Measurements from ENCODE around the gene RNF115. TPM values are rescaled to one million over a fixed set of nuclear protein-coding genes. Genes with fewer than 3 reads are reported as not detected.
"Not testable (repeated sequence)": the region's sequence is repeated elsewhere in the genome, so short reads cannot be mapped to it uniquely, and the experiment has no call there.

Gene RNF115
- total RNA-seq, 4 donors from 2014 or later: 7.1 to 22.3 (median 12.2) TPM

DNA sequence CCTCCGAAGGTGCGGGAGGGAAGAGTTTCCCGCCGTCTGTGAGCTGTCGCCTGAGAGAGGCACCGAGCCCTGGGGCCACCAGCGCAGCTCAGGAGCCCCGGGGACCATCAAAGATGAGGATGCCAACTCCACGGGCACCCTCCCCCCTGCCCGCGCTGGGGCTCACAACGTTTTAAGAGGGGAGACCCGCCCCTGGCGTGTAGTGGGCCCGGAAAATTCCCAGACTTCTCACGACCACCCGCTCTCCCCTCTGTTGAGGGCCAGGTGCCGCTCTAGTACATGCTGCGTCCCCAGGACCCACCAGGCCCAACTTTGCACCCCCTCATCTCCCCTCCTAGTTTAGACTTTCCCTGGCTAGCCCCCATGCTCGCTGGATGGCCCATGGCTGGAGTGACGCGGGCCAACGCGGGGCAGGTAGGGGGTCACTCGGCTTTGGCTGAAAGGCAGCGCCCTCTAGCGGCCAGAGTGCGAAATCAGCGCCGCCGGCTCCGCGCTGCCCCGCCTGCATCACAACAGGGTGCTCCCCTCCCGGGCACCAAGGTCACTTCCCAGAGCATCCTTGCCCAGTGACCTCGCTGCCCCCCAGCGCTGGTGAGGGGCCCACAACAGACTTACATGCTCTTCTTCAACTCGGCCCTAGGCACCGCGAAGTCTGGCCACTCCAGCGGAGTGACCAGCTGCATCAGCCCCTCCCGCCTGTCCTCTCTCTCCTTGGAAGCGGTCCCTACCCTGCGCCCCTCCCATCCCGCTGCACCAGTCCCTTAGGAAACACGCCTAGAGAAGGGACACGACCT, 102.8 kb downstream of the RNF115 start:
- peaks cover 5% of the 10 kb centered on the region for H3K27me3 ChIP-seq
- TF ChIP-seq, protein P1, sequence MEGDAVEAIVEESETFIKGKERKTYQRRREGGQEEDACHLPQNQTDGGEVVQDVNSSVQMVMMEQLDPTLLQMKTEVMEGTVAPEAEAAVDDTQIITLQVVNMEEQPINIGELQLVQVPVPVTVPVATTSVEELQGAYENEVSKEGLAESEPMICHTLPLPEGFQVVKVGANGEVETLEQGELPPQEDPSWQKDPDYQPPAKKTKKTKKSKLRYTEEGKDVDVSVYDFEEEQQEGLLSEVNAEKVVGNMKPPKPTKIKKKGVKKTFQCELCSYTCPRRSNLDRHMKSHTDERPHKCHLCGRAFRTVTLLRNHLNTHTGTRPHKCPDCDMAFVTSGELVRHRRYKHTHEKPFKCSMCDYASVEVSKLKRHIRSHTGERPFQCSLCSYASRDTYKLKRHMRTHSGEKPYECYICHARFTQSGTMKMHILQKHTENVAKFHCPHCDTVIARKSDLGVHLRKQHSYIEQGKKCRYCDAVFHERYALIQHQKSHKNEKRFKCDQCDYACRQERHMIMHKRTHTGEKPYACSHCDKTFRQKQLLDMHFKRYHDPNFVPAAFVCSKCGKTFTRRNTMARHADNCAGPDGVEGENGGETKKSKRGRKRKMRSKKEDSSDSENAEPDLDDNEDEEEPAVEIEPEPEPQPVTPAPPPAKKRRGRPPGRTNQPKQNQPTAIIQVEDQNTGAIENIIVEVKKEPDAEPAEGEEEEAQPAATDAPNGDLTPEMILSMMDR (IDR thresholded peaks at IDR 0.05): peak; percentile 66 to 91
- no peak for TF ChIP-seq EP300 (IDR thresholded peaks at IDR 0.05)
- TF ChIP-seq POLR2AphosphoS5 (IDR thresholded peaks at IDR 0.05): no peak
- no peak for TF ChIP-seq POLR2A (IDR thresholded peaks at IDR 0.05)
- 3% methylated on average over 34 of the region's 47 CpGs for WGBS
- no peak overlapping the region for H3K27ac ChIP-seq
- no peaks in the 10 kb centered on the region for H3K9me3 ChIP-seq
- H3K4me3 ChIP-seq: peak overlapping the region; percentile 39
- peaks cover 12% of the 10 kb centered on the region for H3K4me1 ChIP-seq
- no peaks in the 10 kb centered on the region for H3K36me3 ChIP-seq
- DNase-seq (ENCODE audit: low spot score in 2 of 2): peak; percentile 82 to 85

- TF ChIP-seq POLR2A (IDR thresholded peaks at IDR 0.05) (no peak), POLR2AphosphoS5 (IDR thresholded peaks at IDR 0.05) (no peak)
- no peaks in the 10 kb centered on the region for H3K36me3 ChIP-seq
- H3K4me3 ChIP-seq: no peak overlapping the region
- DNase-seq (ENCODE audit: low spot score in 2 of 2): no peak
- H3K27ac ChIP-seq: no peak overlapping the region
- H3K4me1 ChIP-seq: peaks cover 12% of the 10 kb centered on the region
- no peaks in the 10 kb centered on the region for H3K9me3 ChIP-seq
- H3K27me3 ChIP-seq: peaks cover 5% of the 10 kb centered on the region
- WGBS: 58% methylated on average over 5 of the region's 5 CpGs
Measured at GRCh38 chr1:145720556-145720877, 103.4 kb downstream of the RNF115 start.

DNA sequence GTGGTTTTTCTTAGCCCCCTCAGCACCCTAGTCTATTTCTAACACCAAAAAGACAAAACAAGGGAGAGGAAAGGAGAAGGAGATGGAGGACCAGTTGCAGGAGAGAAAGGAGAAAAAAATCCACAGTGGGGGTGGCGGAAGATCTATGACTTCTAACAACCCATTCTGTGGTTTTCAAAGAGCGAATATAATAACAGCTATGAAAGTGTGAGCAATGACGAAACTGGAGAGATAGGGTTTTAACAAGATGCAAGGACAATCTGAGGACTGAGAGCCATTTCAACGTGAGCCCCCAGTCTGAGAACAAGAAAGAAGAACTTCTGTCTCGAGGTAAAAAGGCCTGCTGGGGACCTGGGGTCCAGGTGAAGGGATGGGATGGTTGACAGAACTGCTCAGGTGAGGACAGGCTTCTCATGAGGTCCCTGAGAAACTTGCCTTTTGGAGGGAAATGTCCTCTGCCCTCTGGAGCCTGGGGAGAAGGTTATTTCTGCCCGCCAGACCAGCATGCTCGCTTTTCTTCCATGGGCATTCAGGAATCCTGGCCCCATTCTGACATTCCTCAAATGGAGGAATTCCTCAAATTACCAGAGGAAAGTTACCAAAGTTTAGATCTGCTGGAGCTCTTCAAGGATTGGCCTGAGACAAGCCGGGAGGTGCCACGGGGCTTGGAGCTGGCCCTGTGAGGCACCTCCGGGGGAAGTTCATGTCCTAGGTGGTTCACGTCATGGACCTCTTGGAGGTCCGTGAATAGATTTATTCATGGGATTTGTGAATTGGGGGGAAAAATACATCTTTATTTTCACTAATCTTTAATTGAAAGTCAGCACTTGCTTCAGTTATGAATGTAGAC, 104.4 kb downstream of the RNF115 start, which contains the start of gene CD160:
CD160 (plus strand) TSS at position 270 of the 850 bp plus-strand sequence. CDS start 8,829 bp downstream, outside the sequence.
- Histone ChIP-seq H3K9me3 (no peaks in the 10 kb centered on the region), H3K4me3 (no peak within 1 kb of the TSS), H3K27me3 (peaks cover 5% of the 10 kb centered on the region), H3K4me1 (peaks cover 12% of the 10 kb centered on the region), H3K36me3 (no peaks in the 10 kb centered on the region), H3K27ac (no peak within 1 kb of the TSS)
- TF ChIP-seq POLR2A (IDR thresholded peaks at IDR 0.05) (no peak), POLR2AphosphoS5 (IDR thresholded peaks at IDR 0.05) (no peak), EP300 (IDR thresholded peaks at IDR 0.05) (no peak)
- TF ChIP-seq, protein P1 (IDR thresholded peaks at IDR 0.05): no peak
- DNase-seq (ENCODE audit: low spot score in 2 of 2): no peak
- 85% methylated on average over 12 of the region's 12 CpGs for WGBS

DNA sequence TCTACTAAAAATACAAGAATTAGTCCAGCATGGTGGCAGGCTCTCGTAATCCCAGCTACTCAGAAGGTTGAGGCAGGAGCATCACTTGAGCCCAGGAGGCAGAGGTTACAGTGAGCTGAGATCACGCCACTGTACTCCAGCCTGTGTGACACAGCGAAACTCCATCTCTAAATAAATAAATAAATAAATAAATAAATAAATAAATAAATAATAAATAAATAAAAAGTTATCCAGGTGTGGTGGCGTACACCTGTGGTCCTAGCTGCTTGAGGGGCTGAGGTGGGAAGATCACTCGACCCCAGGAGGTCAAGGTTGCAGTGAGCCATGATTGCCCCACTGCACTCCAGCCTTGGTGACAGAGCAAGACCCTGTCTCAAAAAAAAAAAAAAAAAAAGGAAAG, 105.4 kb downstream of the RNF115 start:
- H3K4me3 ChIP-seq; H3K36me3 ChIP-seq; H3K27me3 ChIP-seq; DNase-seq (ENCODE audit: low spot score in 2 of 2); H3K9me3 ChIP-seq; H3K27ac ChIP-seq: not testable (repeated sequence)
- peaks cover 12% of the 10 kb centered on the region for H3K4me1 ChIP-seq
- 93% methylated on average over 5 of the region's 5 CpGs for WGBS

DNA sequence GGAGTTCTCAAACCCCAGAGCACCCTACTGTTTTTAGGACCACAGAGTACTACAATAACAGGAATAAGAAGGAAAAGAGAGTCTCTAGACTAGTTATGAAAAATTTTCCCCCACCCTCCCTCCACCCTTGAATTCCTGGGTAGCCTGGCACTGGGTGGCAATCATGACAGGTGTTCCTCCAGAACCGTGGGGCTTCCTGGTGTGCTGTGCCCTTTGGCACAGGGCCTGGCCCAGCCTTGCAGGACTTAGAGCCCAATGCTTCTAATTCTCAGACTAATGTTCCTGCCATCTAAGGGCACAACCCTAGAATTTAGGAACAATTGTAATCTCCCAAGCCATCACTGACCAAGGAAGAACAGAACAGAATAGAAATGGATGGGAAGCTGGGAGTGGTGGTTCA, 106.1 kb downstream of the RNF115 start:
- H3K27me3 ChIP-seq: peaks cover 5% of the 10 kb centered on the region
- no peak for DNase-seq (ENCODE audit: low spot score in 2 of 2)
- H3K4me3 ChIP-seq: no peak overlapping the region
- H3K27ac ChIP-seq: no peak overlapping the region
- no peaks in the 10 kb centered on the region for H3K36me3 ChIP-seq
- no peaks in the 10 kb centered on the region for H3K9me3 ChIP-seq
- H3K4me1 ChIP-seq: peaks cover 12% of the 10 kb centered on the region
- 36% methylated on average over 1 of the region's 1 CpG for WGBS
- TF ChIP-seq POLR2AphosphoS5 (IDR thresholded peaks at IDR 0.05) (no peak), POLR2A (IDR thresholded peaks at IDR 0.05) (no peak), EP300 (IDR thresholded peaks at IDR 0.05) (no peak)
- TF ChIP-seq, protein P1 (IDR thresholded peaks at IDR 0.05): no peak
